HUDEP-2 (cell line): ENCODE data around the gene HBA2.
A peak's percentile ranks its signal among the peaks of the same experiment; 100 is the strongest.
"Not testable (repeated sequence)": the region's sequence is repeated elsewhere in the genome, so short reads cannot be mapped to it uniquely, and the experiment has no call there.

Experiments
- DNase-seq, 76 experiments: peaks; one replicate each; lab custom pipeline; 2025; ENCODE audit not compliant: unreplicated experiment in 76 of 76; lab: John Stamatoyannopoulos, UW

Gene HBA2

GRCh38 chr16:188674-189073 lies 16.0 kb downstream of the HBA2 start:
- peak in 1 of 76 experiments; percentile 5 for DNase-seq

- no peak for DNase-seq
These were observed 17.0 kb downstream of the HBA2 start for GRCh38 chr16:189604-190186.

- DNase-seq = no peak
These were observed 19.2 kb downstream of the HBA2 start for GRCh38 chr16:191831-192230.

GRCh38 chr16:192686-193085 lies 20.0 kb downstream of the HBA2 start:
- DNase-seq = no peak

GRCh38 chr16:193441-193840 lies 20.8 kb downstream of the HBA2 start:
- DNase-seq = no peak

GRCh38 chr16:194516-194915 lies 21.8 kb downstream of the HBA2 start:
- no peak for DNase-seq

GRCh38 chr16:200388-200787 lies 27.7 kb downstream of the HBA2 start:
- DNase-seq = no peak

- DNase-seq = no peak
These were observed 30.6 kb downstream of the HBA2 start for GRCh38 chr16:203246-203645.

- not testable (repeated sequence) for DNase-seq
These were observed 31.4 kb downstream of the HBA2 start for GRCh38 chr16:204046-204445.

GRCh38 chr16:209359-209758 lies 36.7 kb downstream of the HBA2 start:
- DNase-seq = not testable (repeated sequence)

GRCh38 chr16:211631-212180 lies 39.0 kb downstream of the HBA2 start:
- DNase-seq = not testable (repeated sequence)

GRCh38 chr16:212999-213398 lies 40.3 kb downstream of the HBA2 start:
- DNase-seq = no peak

GRCh38 chr16:220021-220420 lies 47.3 kb downstream of the HBA2 start:
- no peak for DNase-seq
